NCI-H345 treated with DMSO at 0.1 percent for 48 hours (cell line): ENCODE results near the gene PAX9.

Experiments used
- DNase-seq: peaks from one replicate; lab custom pipeline; 2025; ENCODE audit not compliant: unreplicated experiment; lab: John Stamatoyannopoulos, UW

PAX9 gene

DNA sequence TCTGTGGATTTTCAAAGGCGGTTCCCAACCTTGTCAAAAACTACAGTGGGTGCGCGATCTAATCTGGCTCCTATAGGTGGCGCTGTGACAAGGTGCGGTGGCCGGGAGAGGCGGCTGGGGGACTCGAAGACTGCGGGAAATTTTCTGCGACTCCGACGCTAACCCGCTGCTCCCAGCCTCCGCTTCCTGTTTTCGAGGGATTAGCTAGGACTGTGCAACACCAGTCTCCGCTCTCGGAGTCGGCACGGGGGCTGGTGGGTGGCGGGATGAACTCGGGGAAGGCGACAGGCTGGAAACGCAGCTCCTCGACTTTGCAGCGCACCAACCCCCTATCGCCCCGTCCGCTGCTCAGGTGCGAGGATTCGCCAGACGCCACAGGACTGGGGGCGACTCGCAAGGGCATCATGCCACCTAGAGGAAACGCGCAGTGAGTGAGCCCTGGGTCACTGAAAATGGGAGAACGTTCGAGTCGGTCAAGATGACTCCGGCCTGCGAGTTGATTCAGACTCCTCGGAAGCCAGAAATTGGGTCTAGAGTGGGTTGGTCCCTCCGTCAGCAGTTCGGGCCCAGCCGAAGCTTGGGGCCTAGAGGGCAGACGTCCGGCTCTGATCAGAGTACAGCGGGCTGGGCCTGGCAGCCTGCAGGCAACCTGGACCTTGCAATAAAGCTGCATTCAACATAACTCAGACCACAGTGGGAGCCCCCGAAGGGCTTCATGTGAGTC lies 5.5 kb upstream of the PAX9 start:
- DNase-seq: no peak

GRCh38 chr14:36656687-36657398 lies 4.8 kb upstream of the PAX9 start:
- no peak for DNase-seq

GRCh38 chr14:36657399-36658122 lies 4.1 kb upstream of the PAX9 start:
- DNase-seq: no peak

DNA sequence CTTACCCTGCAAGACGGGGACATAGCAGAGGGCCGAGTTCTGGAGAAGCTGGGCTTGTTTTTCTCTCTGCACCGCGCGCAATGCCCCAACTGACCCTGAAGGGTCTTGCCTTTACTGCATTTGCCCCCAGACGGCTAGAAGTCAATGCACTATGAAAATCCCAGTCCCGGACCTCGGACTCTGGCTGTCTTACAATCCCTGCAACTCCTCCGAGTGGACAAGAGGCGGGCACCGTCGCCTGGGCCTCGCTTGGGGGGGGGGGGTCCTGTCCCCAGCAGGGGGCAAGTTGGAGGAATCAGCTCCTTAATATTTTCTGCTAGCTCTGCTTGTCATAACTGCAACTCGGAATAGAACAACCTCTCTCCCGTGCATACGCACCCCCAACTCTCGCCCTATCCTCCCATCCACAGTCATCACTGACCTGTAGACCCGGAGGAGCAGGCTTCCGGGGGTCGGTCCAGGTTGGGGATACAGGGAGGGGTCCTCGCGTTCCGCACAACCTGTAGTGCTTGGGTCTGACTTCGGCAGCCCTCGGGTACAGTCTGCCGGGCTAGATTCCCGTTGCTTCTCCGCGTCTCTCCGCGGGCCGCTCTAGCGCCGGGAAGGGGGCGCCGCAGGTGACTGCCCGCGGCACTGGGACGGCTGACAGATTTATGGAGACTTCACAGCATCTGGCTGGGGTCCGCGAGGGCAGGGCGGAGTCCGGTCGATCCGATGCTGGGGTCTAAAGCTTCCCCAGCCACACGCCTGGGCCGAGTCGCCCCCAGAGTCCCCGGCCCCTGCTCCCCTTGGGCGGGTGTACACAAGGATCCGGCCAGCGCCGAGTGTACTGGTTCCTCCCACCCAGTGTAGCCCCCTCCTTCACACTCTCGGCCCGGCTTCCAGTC lies 3.3 kb upstream of the PAX9 start:
- no peak for DNase-seq

GRCh38 chr14:36659010-36659821 lies 2.4 kb upstream of the PAX9 start:
- no peak for DNase-seq

DNA sequence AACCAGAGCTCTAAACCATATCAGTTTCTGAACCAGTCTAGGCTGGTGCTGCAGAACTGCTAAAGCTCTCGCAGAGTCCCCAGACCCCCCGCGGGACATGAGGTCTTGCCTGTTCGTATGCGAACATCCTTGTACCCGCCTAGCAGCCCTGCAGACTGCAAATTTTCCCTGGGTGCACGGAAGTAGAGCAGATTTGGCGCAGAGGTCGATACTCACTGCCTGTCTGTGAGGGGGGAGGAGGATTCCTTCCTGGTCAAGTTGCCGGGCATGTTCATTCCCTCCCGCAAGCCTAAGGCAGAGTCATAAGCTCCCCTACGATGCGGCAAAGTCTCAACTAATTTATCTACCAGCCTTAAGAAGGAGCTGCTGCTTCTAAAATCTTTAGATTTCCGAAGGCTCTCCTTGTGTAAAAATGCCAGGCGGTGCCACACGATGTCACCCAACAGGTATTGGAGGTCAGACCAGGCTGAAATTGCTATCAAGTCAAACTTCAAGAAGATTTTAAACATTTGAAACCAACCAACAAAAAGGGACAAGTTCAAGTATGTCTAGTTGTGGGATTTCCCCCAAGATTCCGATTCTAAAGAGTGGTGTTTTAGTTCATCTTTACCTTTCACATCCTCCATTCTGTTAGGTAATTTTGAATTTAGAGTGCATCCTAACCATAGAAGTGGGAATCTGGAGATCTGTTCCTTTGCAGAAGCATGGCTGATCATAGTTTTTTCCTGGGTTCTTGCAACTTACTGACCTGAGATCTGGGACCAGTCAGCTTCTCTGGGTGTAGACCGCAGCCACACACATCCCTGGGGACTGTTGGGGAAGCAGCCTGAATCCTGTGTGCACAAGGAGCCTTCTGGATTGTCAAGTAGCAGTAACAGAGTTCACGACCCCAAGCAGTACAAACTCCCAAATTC lies 1.6 kb upstream of the PAX9 start:
- DNase-seq: no peak

- peak; percentile 97 for DNase-seq
These were observed 739 bp upstream of the PAX9 start for GRCh38 chr14:36660736-36661505.

DNA sequence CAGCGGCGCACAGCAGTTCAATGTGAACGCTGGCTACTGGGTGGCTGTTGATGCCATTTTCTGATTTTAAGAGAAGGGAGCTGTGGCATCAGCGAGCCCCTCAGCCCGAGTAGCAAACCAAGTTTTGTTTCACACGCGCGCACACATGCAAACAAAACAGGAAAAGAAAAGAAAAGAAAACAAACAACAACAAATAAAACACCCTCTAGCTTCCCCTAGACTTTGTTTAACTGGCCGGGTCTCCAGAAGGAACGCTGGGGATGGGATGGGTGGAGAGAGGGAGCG lies 540 bp downstream of the PAX9 start:
- DNase-seq: no peak

- DNase-seq: no peak
These were observed 1.1 kb downstream of the PAX9 start for GRCh38 chr14:36662543-36663403.

DNA sequence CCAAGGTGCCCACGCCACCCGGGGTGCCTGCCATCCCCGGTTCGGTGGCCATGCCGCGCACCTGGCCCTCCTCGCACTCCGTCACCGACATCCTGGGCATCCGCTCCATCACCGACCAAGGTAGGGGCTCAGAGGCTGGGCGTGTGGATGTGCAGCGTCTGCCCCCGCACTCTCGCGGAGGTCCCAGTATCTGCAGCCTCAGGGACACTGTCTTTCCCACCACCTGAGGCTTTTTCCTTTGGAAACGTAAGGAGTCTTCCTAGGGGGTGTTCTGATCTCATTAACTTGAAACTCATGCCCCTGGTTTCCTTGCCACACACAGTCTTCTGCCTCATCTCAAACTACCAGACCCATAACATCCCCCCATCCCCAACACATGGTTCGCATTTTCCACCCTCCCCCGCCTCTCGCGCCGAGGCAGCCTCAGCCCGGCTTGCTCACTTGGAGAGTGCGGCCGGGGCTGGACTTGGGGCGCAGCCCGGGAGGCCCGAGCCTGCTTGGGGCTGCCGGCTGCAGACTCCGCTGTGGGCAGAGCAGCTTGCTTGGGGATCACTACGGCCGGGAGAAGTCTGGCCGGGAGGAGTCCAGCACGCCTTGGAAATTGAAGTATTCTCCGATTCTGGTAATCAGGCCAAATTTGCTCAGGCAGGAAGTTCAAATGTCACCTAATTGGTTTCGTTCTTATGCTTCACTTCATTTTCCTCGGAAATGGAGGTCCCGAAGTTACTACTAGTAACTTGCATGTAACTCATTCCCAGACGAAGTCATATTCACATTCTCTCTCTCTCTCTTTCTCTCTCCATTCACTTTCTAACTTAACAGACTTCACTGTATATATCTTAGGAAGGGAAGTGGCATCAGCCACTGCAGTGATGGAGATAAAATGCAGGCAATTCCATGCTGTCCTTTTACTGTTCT lies 2.0 kb downstream of the PAX9 start:
- DNase-seq: peak; percentile 47

- no peak for DNase-seq
These were observed 2.9 kb downstream of the PAX9 start for GRCh38 chr14:36664322-36665193.

- peak; percentile 48 for DNase-seq
These were observed 4.3 kb downstream of the PAX9 start for GRCh38 chr14:36665887-36666415.

DNA sequence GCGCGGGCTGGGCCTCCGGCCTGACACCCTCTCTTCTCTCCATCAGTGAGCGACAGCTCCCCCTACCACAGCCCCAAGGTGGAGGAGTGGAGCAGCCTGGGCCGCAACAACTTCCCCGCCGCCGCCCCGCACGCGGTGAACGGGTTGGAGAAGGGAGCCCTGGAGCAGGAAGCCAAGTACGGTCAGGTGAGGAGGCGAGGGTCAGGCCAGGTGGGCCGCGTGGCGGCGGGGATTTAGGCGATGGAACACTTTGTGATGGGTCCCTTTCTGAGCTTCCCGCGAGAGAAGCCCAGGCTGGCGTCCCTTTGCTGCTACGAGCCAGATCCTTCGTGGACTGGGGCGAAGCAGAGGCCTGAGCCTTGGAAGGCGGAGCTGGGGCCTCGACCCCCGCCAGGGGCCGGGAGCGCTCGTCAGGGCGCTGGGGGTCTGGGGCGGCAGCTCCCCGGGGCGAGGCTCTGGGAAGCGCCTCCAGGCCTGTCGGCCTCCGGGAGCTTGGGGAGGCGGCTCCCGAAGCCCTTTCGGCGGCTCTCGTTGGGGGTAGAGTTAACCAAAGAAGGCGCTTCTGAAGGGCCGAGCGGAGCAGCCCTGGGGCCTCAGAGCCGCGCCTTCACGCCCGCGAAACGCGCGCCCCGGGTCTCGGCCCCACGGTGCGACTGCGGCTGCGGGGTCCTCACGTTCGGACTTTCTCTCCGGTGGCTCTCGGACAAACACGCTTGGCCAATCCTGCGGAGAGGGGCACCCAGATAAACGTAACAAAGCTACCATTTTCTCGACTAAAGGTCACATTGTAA lies 5.0 kb downstream of the PAX9 start:
- DNase-seq: no peak

- DNase-seq: no peak
These were observed 6.0 kb downstream of the PAX9 start for GRCh38 chr14:36667679-36668078.

DNA sequence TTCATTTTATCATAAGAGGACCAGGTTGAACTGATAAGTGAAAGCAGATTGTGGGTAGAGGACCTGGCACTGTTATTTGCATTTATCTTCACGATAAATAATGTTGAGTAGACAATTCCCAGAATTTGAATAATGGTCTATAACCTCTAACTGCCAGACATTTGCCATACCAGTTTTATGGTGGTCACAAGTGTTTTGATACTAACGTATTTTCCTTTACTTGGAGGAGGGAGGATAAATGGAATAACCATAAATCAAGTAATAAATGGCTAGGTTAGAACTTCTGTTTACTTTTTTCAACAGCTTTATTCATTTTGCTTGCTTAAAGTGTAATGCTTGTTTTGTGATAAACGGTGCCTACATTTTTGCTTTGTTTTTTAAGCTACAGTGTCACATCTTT lies 9.5 kb downstream of the PAX9 start:
- DNase-seq: peak; percentile 46
